HG03521 (cell line): Measurements from ENCODE around the gene KDM4B.

ENCODE experiments used
- ATAC-seq: cut with Tn5 transposase; IDR thresholded peaks from one replicate; pipeline ENCODE4 v1.9.1; 2021; ENCODE audit warnings: mild to moderate bottlenecking, moderate library complexity; ENCODE audit not compliant: unreplicated experiment

The KDM4B gene

DNA sequence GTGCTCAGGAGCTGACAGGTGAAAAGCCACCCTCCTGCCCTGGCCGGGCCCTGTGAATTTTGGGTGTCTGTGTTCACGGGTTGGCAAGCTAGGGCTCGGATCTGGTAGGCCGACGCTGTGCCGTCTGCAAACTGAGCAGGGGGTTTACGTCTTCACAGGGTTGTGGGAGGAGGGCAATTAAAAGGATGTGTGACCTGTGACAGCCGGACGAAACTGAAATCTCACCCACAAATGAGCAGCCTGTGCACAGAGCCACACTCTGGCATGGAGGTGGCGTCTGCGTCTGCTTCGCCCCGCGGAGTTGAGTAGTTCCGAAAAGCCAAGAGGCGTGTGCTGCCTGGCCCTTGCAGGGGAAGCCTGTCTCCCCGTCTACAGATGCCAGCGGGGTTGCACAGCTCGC, 117.3 kb downstream of the KDM4B start:
- no peak for ATAC-seq

DNA sequence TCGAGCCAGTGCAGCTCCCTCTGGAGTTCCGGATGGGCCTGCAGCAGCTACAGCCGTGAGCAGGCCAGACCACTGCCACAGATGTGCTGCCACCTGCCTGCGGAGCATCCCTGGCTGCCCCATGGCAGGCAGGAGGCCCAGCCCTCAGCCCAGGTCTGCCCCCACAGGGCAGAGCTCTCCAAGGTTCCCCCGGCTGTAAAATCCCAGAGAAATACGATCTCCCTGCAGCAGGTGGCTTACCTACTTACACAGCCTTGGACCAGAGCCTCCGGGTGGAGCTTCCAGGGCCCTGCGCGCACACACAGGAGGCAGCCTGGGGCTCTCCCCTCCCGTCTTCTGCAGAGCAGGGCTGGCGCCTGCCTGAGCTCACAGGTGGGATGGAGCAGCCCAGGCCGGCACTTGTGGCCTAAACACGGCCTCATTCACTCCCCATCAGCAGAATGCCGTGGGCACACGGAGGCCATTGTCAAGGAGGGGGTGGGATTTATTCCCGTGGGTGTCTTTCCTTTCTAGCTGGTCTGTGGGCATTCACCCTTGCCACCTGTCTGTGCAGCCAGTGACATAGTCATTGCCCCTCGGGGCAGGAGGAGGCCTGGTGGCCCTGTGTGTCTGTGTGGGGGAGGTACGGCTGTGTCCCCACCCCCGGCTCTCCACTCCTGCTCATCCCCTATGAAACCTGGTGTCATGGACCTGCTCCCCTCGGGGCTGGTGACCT, 118.0 kb downstream of the KDM4B start:
- ATAC-seq = no peak

DNA sequence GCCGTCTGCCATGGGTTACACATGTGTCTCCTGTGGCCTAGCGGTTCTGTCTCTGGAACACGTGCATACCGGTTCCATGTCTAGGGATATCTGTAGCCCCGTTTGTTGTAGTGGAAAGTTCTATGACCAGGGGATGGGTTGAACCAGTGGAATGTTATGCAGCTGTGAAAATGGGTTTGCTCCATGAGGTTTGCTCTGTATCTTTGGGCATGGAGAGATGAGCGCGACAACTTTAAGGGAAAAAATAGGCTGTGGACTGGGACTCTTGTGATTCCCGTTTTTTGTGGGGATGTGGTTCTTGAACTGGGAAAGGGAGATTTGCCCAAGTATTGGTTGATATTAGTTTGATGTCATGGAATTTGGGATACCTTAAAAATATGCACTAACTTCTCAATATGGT, 120.4 kb downstream of the KDM4B start:
- ATAC-seq = no peak

DNA sequence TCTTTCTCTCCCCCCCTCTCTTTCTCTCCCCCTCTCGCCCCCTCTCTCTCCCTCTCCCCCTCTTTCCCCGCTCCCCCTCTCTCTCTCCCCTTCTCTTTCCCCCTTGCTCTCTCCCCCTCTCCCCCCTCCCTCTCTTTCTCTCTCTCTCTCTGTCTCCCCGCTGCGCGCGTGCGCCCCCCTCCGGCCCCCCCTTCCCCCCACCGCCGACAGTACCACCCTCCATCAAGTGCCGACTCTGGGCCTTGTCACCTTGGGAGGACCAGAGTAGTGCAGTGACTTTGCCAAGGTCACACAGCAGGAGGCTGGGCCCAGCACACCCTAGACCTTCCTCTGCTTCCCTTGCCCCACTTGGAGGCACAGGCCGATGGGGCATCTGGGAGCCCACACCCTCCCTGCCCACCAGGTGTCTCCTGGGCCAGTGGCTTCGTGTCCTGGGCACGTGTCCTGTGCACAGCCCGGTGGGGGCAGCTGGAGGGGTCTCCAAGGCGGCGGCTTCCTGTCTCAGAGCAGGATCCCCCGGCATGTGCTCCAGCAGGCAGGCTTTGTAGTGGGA, 121.6 kb downstream of the KDM4B start:
- ATAC-seq = no peak

DNA sequence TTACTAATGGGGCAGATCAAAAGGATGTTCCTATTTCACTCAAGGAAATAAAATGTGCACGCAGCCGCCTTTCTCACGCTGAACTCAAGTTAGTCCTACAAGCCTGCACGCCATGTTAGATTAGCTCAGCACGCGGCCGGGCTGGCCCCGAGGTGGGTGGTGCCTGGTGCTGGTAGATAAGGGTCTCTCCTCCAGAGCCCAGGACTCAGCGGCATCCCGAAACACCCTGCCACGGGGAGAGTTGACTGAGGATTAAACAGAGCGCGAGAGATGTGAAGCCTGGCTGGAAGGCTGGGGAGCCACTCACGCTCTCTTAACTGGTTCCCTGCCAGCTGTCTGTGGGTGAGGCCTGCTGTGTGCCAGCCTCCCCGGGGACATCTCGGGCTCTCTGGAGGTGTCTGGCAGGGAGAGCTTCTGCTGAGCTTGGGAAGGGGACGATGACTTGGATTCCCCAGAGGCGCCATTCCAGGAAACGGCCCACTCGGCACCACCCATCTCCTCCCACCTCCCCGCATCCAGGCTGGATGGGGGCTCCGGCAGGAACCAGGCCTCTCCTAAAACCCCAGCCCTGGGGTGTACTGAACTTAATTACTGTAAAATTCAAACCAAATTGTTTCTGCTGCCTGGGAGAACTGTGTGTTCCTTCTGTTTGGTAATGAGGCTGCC, 122.2 kb downstream of the KDM4B start:
- ATAC-seq = no peak

DNA sequence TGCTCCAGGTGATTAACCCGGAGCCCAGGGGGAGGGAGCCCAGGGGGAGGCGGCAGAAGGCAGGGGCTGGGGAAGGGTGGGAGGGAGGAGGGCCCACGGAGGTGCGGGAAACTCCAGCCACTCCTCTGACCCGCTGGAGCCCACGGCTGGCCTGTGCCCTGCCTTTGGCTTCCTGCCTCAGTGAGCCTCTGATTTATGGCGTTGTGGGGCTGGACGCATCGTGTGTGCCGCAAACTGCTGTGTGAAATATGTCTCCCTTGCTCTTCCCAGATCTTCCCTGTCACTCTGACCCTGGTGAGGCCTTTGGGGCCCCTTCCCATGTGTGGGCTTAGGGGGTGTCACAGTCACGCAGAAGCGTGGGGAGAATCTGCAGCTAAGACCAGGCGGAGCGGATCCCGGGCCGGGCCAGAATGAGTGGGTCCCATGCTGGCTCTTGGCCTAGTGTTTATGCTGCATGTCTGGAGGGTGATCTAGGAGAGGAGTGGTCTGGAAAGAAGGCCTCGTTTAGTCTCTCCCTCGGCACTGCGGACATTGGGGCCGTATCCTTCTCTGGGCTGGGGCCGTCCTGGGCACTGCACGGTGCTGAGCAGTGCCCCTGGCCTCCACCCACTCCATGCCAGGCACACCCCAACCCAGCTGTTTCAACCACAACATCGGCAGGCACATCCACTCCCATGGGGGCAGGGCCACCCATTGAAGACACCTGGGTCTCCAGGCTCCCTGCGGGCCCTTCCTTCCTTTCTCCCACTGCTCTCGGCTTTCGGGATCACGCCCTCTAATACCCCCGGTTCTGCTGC, 123.0 kb downstream of the KDM4B start:
- no peak for ATAC-seq

DNA sequence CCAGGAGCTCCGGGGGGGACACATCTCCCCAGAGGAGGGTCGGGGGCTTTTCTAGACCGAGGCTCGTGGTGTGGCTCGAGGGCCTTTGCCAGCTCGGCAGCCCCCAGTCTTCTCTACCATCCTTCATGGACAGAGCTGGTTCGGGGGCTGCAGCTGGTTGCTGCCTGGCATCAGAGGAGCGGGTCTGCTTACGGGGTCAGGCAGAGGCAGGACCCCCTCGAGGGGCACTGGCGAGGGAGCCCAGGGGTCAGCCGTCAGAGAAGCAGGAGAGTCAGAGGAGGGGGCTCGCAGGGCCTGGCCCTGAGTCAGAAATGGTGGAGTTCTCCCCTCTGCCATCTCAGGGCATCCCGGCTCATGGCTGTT, 123.5 kb downstream of the KDM4B start:
- ATAC-seq = no peak

DNA sequence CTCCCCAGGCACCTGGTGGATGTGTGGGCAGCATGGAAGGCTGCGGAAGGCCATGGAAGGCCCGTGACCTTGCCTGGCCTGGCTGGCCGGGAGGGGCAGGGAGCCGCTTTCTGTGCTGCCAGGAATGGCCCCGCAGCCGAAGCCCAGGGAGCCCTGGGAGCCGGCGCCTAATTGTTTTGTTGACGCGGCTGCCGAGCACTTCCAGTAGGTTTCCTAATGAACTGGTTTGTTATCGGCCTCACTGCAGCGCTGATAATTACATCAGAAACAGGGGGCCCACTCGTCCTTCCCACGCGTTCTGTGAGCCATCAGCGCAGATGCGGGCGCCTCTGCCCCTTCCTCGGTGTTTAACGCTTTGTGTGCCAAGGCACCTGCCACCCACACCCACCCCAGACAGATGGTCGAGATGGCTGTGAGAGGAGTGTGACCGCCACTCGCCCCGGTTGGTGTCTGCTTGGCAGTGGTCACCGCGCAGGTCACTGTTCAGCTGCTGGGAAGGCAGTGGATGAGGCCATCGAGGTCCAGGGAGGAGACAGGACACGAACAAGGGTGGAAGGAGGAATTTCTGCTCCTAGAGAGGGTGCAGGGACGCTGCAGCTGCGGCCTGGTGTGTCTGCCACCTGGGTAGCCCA, 124.5 kb downstream of the KDM4B start:
- no peak for ATAC-seq

DNA sequence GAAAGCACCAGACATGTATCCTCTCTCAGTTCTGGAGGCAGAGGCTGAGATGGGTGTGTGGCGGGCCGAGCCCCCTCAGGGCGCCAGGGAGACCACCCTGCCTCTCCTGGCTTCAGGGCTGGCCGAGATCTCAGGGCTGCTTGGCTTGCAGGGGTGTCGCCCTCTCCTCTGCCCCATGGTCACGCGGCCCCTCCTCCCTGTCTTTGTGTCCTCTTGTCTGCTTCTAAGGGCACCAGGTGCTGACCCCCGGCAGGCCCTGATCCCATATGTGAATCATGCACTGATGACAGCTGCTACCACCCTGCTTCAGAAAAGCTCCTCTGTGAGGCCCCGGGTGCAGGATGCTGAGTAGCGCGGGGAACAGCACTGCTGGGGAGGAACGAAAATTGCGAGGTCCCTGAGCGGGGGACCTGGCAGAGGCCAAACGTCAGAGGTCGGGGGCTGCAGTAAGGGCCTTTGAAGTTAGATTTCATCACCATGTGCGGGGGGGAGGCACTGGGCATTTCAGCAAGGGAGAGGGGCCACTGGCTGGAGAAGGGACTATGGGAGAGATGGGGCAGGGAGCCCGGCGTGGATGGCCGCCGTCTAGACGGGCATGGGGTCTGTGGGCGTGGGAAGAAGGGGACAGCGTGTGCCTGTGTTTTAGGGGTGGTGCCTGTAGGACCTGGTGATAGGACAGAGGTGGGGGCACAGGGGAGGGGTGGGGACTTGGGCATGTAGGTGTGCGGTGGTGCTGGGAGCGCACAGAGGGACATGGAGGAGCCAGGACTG, 125.2 kb downstream of the KDM4B start:
- no peak for ATAC-seq

DNA sequence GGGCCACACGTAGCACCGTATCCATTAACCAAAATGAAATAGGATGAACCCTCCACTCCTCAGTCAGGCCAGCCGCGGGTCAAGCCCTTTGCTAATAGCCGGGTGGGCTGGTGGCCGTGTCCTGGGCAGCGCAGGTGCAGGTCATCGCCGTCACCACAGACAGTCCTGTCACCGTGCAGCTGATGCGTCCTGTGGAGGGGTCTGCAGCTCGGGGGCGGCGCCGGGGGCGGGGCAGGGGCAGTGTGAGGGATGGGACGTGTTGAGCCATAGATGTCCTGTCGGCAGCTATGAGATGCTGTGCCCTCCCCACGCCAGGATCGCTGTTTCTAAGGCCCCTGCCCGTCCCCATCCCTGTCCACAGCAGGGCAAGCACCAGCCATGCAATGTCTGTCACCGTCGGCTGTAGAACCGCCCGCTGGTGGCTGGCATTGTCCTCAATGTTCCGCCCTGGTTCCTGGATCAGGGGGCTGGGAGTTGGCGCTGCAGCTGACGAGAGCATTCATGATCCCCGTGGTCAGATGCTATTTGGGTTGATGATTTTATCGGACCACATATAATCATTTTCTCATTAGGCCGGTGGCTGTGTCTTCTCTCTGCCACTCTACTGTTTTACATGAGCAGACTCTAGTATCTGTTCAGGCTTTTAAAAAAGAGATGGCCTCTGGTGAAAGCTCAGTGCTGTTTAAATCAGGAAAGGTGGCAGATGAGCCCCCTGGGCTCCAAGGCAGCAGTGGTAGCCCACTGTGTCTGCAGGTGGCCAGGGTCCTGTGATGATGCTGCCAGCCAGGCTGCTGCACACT, 126.1 kb downstream of the KDM4B start:
- no peak for ATAC-seq

DNA sequence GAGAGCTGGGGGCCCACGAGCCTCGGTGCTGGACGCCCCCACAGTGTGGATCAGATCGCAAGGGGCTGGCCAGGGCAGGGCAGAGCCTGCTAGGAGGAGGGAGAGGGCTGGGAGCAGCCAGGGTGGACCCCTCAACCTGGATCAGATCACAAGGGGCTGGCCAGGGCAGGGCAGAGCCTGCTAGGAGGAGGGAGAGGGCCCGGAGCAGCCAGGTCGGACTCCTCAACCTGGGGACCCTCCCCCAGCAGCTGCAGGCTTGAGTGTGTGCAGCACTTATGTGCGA, 126.6 kb downstream of the KDM4B start:
- ATAC-seq = no peak

DNA sequence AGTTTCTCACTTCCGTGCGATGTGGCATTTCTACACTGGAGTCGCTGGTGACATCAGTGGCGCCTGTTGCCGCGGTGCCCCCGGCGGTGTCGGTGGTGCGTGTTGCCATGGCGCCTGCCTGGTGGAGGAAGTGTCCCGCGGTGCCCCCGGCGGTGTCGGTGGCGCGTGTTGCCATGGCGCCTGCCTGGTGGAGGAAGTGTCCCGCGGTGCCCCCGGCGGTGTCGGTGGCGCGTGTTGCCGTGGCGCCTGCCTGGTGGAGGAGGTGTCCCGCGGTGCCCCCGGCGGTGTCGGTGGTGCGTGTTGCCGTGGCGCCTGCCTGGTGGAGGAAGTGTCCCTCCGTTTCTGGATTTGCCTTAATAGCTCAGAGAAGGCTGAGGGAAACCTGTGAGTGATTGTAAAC, 127.6 kb downstream of the KDM4B start:
- ATAC-seq = no peak

DNA sequence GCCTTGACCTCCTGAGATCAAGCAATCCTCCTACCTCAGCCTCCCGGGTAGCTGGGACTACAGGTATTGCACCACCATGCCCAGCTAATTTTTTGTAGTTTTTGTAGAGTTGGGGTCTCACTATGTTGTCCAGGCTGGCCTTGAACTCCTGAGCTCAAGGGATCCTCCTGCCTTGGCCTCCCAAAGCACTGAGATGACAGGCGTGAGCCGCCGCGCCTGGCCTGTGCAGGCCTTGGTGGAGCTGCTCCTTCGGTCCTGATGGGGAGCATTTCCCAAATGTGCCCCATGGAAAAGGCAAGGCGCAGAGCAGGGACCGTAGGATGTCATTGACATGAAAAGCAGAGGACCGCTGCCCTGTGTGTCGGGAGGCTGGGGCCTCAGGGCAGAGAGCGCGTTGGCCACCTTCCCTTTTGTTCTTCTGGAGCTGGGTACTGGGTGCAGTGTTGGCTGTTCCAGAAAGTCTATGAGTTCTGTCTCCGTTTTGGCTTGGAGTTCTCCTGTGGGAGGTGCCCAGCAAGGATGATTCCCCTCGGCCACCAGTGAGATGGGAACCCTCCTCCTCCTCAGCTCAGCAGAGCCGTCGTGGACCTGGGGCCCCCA, 128.5 kb downstream of the KDM4B start:
- no peak for ATAC-seq

DNA sequence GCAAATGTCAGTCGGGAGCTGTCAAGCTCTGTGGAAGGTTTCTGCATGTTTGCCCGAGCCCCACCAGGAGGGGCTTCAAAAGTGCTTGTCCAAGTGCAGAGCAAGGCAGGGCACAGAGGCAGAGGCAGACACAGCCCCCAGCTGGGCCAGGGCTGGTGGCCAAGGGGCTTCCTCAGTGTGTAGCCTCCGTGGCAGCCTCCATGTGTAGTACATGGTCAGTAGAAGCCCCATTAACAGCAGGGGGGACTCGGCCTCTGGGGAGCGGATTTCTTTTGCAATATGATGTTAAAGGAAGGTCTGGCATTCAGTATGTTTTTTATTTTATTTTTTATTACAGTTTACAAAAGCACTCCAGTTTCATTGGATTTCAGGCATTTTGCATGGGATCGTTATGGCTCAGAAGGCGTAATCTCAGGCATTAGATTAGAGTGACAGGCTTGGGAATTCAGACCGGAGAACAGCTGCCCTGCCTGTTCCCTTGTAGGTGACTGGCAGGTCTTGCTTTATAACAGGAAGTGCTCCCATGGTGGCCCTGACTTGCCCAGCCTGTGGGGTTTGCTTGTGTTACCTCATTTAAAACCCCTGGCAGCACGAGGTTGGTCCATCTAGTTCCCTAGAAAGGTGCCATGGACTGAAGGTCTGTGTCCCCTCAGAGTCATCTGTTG, 129.2 kb downstream of the KDM4B start:
- no peak for ATAC-seq

DNA sequence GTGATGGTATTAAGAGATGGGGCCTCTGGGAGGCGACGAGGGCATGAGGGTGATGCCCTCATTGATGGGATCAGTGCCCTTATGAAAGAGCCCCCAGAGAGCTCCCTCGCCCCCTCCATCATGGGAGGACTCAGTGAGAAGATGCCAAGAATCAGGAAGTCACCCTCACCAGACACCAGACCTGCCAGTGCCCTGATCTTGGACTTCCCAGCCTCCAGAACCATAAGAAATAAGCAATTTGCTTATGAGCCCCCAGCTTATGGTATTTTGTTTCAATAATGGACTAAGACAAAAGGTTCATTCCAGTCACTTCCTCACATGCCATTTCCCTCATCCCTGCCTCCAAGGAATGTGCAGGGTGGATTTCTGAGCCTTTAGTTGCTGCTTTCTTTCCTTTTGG, 129.7 kb downstream of the KDM4B start:
- ATAC-seq = no peak

DNA sequence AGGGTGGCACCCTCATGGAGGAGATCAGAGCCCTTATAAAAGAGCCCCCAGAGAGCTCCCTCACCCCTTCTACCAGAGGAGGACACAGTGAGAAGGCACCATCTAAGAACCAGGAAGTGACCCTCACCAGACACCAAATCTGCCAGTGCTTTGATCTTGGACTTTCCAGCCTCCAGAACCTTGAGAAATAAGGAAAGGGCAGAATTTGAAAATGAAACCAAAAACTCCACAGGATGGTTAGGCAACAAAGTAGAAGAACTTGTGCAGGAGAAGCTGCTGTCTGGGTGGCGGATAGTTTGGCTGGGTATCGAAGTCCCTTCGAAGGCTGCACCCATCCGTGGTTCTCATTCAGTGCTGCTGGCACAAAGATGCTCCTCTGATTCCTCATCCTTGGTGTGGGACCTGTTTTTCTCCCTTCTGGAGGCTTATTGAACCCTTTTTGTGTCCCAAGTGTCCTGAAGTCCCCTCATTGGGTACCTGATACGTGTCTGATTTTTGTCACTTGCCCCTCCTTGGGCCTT, 130.8 kb downstream of the KDM4B start:
- ATAC-seq = no peak

DNA sequence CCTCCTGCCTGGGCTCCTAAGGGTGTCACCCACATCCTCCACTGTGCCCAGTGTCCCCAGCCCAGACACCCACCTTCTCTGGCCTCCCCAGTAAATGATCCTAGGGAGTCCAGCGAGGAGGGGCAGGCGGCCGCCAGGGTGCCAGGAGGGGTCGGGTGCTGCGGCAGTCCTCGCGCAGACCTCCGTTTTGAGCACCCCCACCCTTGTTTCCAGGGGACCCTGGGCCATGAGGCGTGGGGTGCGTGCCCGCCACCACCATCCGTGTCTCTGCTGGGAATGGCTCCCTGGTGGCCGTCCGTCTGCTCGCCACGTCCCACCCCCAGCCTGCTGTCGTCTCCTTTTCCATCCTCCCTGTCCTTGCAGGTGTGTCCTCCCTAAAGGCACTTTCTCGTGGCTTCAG, 133.0 kb downstream of the KDM4B start:
- no peak for ATAC-seq

DNA sequence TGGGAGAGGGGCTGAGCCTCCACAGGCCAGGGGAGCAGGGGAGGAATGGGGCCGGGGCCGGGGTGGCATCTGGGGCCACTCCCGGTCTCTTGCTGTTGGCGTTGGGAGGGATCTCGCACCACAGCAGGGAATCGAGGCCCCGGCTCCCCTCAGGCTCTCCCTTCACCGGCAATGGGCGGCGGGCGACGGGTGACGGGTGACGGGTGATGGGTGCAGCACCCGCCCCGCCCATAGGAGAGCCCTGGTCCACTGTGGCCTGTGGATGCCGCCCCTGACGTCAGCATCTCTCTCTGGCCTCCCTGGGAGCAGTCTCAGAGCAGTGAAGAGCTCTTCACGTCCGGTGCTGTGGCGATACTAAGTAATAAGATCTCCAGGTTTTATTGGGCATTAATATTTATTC, 133.6 kb downstream of the KDM4B start:
- no peak for ATAC-seq
